Measurements from ENCODE around the gene HYAL3.

DNA sequence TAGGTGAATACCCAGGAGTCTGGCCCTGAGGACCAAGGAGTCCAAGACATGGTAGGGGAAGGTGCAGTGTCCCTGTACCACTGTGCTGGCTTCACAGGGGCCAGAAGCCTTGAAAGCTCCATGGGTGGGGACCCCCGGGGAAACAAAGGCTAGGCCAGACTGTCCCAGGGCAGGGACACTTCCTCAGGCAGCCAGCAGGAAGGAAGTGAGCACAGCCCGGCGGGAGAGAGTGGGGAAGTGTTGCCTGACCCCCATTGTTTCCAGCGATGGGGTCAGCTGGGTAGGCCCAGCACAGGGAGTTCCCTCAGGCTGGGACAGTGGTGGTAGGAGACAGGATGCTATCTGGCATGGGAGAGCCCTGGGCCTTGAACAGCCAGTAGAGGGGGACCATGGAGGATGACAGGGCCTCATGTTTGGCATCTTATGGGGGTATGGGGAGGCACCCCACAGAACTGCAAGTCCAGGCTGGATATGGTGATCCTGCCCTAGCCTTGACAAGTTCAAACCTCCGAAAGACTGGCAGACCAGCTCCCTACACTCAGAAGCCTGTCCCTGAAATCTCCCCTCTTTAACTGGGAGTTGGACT, 24.5 kb upstream of the HYAL3 start:
- peak in 4 of 12 donors; percentile 6 to 17 (median 10) for TF ChIP-seq CTCF (IDR thresholded peaks at IDR 0.05)
- no peak for TF ChIP-seq POLR2A (IDR thresholded peaks at IDR 0.05)
